Memory B cell (primary cell): ENCODE measurements around the gene ADGRV1.

Experiments used
- ATAC-seq: fragments of 150-1000 bp; cut with Tn5 transposase; 2 replicates; pipeline ENCODE4 v1.10.0; 2021; ENCODE audit warnings: low read depth, mild to moderate bottlenecking, moderate library complexity
- DNase-seq, 2 donors: peaks; one replicate each; pipeline ENCODE4 v3.0.0; 2022; ENCODE audit warnings: low spot score in 2 of 2
- H3K27ac Mint-ChIP-seq: one replicate; pipeline ENCODE4 v1.8.0; 2022; ENCODE audit warnings: mild to moderate bottlenecking, moderate library complexity, mixed read lengths
- H3K27me3 Mint-ChIP-seq: one replicate; pipeline ENCODE4 v1.8.0; 2022; ENCODE audit warnings: mixed read lengths
- H3K36me3 Mint-ChIP-seq: one replicate; pipeline ENCODE4 v1.8.0; 2022; ENCODE audit warnings: mild to moderate bottlenecking, mixed read lengths
- H3K4me1 Mint-ChIP-seq: one replicate; pipeline ENCODE4 v1.8.0; 2022; ENCODE audit warnings: mixed read lengths
- H3K4me3 Mint-ChIP-seq: one replicate; pipeline ENCODE4 v1.8.0; 2022; ENCODE audit warnings: mild to moderate bottlenecking, moderate library complexity, mixed read lengths
- H3K9me3 Mint-ChIP-seq: one replicate; pipeline ENCODE4 v1.8.0; 2022; ENCODE audit warnings: mixed read lengths

ADGRV1 gene

DNA sequence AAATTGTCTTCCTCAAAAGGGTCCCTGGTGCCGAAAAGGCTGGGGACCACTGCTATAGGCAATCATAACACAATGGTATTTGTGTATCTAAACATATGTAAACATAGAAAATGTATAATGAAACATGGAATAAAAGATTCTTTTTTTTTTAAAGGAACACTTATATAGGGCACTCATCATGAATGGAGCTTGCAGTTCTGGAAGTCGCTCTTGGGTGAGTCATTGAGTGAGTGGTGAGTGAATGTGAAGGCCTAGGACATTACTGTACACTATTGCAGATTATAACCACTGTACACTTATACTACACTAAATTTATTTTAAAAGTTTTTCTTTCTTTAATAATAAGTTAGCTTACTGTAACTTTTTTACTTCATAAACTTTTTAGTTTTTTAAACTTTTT, 648.1 kb downstream of the ADGRV1 start:
- ATAC-seq: no peak
- no peak for DNase-seq
- Mint-ChIP-seq H3K4me3 (no peak overlapping the region), H3K9me3 (no peaks in the 10 kb centered on the region), H3K36me3 (no peaks in the 10 kb centered on the region), H3K4me1 (no peaks in the 10 kb centered on the region), H3K27ac (no peak overlapping the region), H3K27me3 (no peaks in the 10 kb centered on the region)

DNA sequence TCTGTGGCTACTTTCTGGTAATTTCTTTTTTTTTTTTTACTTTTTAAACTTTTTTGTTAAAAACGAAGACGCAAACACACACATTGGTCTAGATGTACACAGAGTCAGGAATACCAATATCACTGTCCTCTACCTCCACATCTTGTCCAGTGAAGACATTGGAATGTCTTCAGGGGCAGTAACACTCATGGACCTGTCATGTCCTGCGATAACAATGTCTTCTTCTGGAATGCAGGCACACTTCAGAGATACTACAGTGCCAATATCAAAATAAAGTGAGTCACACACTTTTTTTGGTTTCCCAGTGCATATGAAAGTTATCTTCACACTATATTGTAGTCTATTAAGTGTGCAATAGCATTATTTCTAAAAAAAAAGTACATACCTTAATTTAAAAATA, 648.7 kb downstream of the ADGRV1 start:
- H3K27me3 Mint-ChIP-seq: no peaks in the 10 kb centered on the region
- no peak overlapping the region for H3K27ac Mint-ChIP-seq
- no peaks in the 10 kb centered on the region for H3K4me1 Mint-ChIP-seq
- H3K4me3 Mint-ChIP-seq: no peak overlapping the region
- no peaks in the 10 kb centered on the region for H3K9me3 Mint-ChIP-seq
- H3K36me3 Mint-ChIP-seq: no peaks in the 10 kb centered on the region
- no peak for DNase-seq
- no peak for ATAC-seq

- DNase-seq (no peak), ATAC-seq (no peak)
- no peaks in the 10 kb centered on the region for H3K9me3 Mint-ChIP-seq
- no peaks in the 10 kb centered on the region for H3K4me1 Mint-ChIP-seq
- no peaks in the 10 kb centered on the region for H3K36me3 Mint-ChIP-seq
- H3K27ac Mint-ChIP-seq: no peak overlapping the region
- peaks cover 5% of the 10 kb centered on the region for H3K27me3 Mint-ChIP-seq
- no peak overlapping the region for H3K4me3 Mint-ChIP-seq
Measured at GRCh38 chr5:91211997-91212713, 653.6 kb downstream of the ADGRV1 start.

- no peaks in the 10 kb centered on the region for H3K36me3 Mint-ChIP-seq
- H3K4me3 Mint-ChIP-seq: no peak overlapping the region
- no peaks in the 10 kb centered on the region for H3K9me3 Mint-ChIP-seq
- DNase-seq (no peak), ATAC-seq (no peak)
- no peak overlapping the region for H3K27ac Mint-ChIP-seq
- no peaks in the 10 kb centered on the region for H3K4me1 Mint-ChIP-seq
- H3K27me3 Mint-ChIP-seq: peaks cover 6% of the 10 kb centered on the region
Measured at GRCh38 chr5:91212714-91213092, 654.1 kb downstream of the ADGRV1 start.
